ENCODE measurements around the gene IFT52. TPM values are rescaled to one million over a fixed set of nuclear protein-coding genes. Genes with fewer than 3 reads are reported as not detected.

The IFT52 gene
- total and polyA plus RNA-seq, 2 of the 8 experiments (the other 6 are each of a cell fraction or from before 2014, with no cell fraction given): 35.6 to 40.4 TPM

DNA sequence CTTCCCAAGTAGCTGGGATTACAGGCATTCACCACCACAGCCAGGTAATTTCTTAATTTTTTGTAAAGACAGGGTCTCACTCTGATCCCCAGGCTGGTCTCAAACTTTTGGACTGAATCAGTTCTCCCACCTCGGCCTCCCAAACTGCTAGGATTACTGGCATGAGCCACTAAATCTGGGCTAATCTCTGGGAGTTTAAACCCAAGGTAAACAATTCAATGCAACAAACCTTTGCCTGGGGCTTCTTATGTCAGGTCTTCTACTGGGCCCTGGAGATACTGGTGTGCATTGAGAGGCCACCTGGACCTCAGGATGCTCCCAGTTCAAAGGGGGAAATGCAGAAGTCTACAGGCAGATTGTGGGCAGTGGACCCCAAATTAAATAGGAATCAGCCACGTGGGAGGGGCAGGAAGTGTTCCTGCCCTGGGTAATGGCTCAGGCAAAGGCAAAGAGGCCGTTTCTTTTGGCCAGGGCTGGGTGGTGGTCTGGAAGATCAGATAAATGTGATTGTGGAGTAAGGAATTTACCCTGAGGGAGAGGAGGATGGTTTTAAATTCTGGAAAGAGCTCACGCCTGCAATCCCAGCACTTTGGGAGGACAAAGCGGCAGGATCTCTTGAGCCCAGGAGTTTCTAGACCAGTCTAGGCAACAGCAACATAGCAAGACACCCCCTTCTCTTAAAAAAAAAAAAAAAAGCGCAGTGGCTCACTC lies 74.9 kb downstream of the IFT52 start:
- no peak overlapping the region for H2AK5ac ChIP-seq (ENCODE audit: low read depth, low read length)
- no peak overlapping the region for H3K23ac ChIP-seq (ENCODE audit: insufficient read length)
- H3K79me2 ChIP-seq (ENCODE audit: control insufficient read depth in 1 of 2, insufficient read depth in 2 of 2, low read length in 2 of 2): peaks cover 0 to 34% of the 10 kb centered on the region in 2 experiments; a peak in 3 of 4 replicates
- no peak overlapping the region for H2BK20ac ChIP-seq (ENCODE audit: low read length)
- FAIRE-seq (no peak), DNase-seq (ENCODE audit: low read depth in 1 of 2, low spot score in 2 of 2) (no peak)
- H3K27me3 ChIP-seq (replicated peaks in 1 of 4; ENCODE audit: control insufficient read depth in 3 of 4, extremely low read depth in 1 of 4, insufficient read depth in 3 of 4, low read length in 3 of 4): peaks cover 0 to 8% (median 3%) of the 10 kb centered on the region in 4 experiments; a peak in 3 of 7 replicates
- H2BK120ac ChIP-seq (replicated peaks; ENCODE audit: low read depth, low read length): no peak overlapping the region
- no peak overlapping the region; a peak in 1 of 4 replicates for H3K4me2 ChIP-seq (ENCODE audit: insufficient read depth in 1 of 2, low read depth in 2 of 2, low read length in 2 of 2)
- H3K9me3 ChIP-seq (ENCODE audit: insufficient read depth in 2 of 2, low read depth in 1 of 2, low read length in 1 of 2): no peaks in the 10 kb centered on the region
- no peak overlapping the region for H3K9ac ChIP-seq (replicated peaks in 1 of 4; ENCODE audit: extremely low read depth in 1 of 4, low read depth in 3 of 4, low read length in 3 of 4)
- no peak overlapping the region for H2AFZ ChIP-seq (ENCODE audit: low read length)
- no peak overlapping the region for H3K14ac ChIP-seq (ENCODE audit: insufficient read length)
- H4K20me1 ChIP-seq (replicated peaks in 1 of 2; ENCODE audit: control insufficient read depth in 1 of 2, insufficient read depth in 2 of 2, low read length in 2 of 2): peaks cover 0 to 4% of the 10 kb centered on the region in 2 experiments
- no peak overlapping the region for H4K91ac ChIP-seq (replicated peaks; ENCODE audit: insufficient read length, low read length)
- H3K4me1 ChIP-seq (replicated peaks in 1 of 4; ENCODE audit: control insufficient read depth in 3 of 4, insufficient read depth in 4 of 4, low read length in 3 of 4): peaks cover 0 to 4% (median 0%) of the 10 kb centered on the region in 4 experiments; a peak in 3 of 7 replicates
- no peak overlapping the region for H3K4ac ChIP-seq (replicated peaks; ENCODE audit: insufficient read length, low read depth, low read length)
- H3K18ac ChIP-seq (ENCODE audit: extremely low read depth, low read length): no peak overlapping the region
- ChIA-PET POLR2A (ENCODE audit: partially characterized antibody) (interaction anchor here (0.6 to 1.2 kb wide), 8 partner anchors 11 to 209 kb away, joined by 3 to 5 read pairs (median 3); partner anchors contain the start of genes IFT52 and SRSF6), CTCF (ENCODE audit: partially characterized antibody) (interaction anchor here (0.6 to 0.8 kb wide), 3 partner anchors 128 to 163 kb away, joined by 3 to 4 read pairs (median 3); no protein-coding TSS in a partner anchor)
- peaks cover 3% of the 10 kb centered on the region for H3K79me1 ChIP-seq (ENCODE audit: low read depth, low read length)
- peaks cover 0 to 6% (median 2%) of the 10 kb centered on the region in 4 experiments; a peak in 3 of 8 replicates for H3K36me3 ChIP-seq (ENCODE audit: control insufficient read depth in 2 of 4, insufficient read depth in 4 of 4, low read length in 3 of 4)
- H3K4me3 ChIP-seq (ENCODE audit: extremely low read depth in 1 of 4, insufficient read depth in 2 of 4, low read depth in 3 of 4, low read length in 4 of 4): no peak overlapping the region
- no peak overlapping the region for H3K27ac ChIP-seq (ENCODE audit: low read depth, low read length)
- H2BK15ac ChIP-seq (ENCODE audit: low read length): no peak overlapping the region
- H2BK12ac ChIP-seq (ENCODE audit: low read depth, low read length): 0 out of 2 replicates have a peak overlapping the region, but pooled peaks have one; percentile 9
- H3K56ac ChIP-seq (replicated peaks; ENCODE audit: insufficient read length, low read depth, low read length): no peak overlapping the region
- no peak overlapping the region for H2BK5ac ChIP-seq (ENCODE audit: low read depth, low read length)
- no peak overlapping the region for H4K8ac ChIP-seq (ENCODE audit: extremely low read depth, insufficient read depth, low read length)
- H3K23me2 ChIP-seq (ENCODE audit: low read depth, low read length): peaks cover 6% of the 10 kb centered on the region; the same call in 1 of the 2 replicates
- WGBS, 2 experiments (ENCODE audit: extremely low coverage in 1 of 2, insufficient coverage in 1 of 2, insufficient read length in 1 of 2, insufficient replicate concordance in 2 of 2, low coverage in 1 of 2, low lambda C conversion rate in 2 of 2, missing lambda C conversion rate in 1 of 2): 80% methylated on average over 5 of the region's 6 CpGs; no CpG with 5 or more reads in 1 of the 2 experiments
- no peak overlapping the region for H4K5ac ChIP-seq (ENCODE audit: insufficient read length, low read depth, low read length)
- TF ChIP-seq POLR2A (IDR thresholded peaks at IDR 0.05; ENCODE audit: control extremely low read depth in 1 of 2, low read depth in 2 of 2, low read length in 2 of 2) (no peak), FOSL1 (IDR thresholded peaks at IDR 0.05; ENCODE audit: insufficient read depth, low read depth, low read length) (no peak), EGR1 (IDR thresholded peaks at IDR 0.05; ENCODE audit: borderline replicate concordance, low read depth, low read length) (no peak), CEBPB (IDR thresholded peaks at IDR 0.05; ENCODE audit: low read depth, low read length) (no peak), TCF12 (IDR thresholded peaks at IDR 0.05; ENCODE audit: low read depth, low read length) (no peak), BRCA1 (IDR thresholded peaks at IDR 0.05; ENCODE audit: low read depth, low read length) (no peak), SRF (IDR thresholded peaks at IDR 0.05; ENCODE audit: low read depth, low read length) (no peak), SUZ12 (IDR thresholded peaks at IDR 0.05; ENCODE audit: low read length) (no peak), JUND (IDR thresholded peaks at IDR 0.05; ENCODE audit: low read length) (no peak), NANOG (IDR thresholded peaks at IDR 0.05; ENCODE audit: insufficient read depth, low read depth, low read length, poor library complexity, severe bottlenecking) (no peak), TAF1 (IDR thresholded peaks at IDR 0.05; ENCODE audit: low read depth, low read length) (no peak), EP300 (IDR thresholded peaks at IDR 0.05; ENCODE audit: borderline replicate concordance in 1 of 2, low read depth in 2 of 2, low read length in 2 of 2) (no peak), PHF8 (conservative IDR thresholded peaks at IDR 0.05; ENCODE audit: low read depth, low read length) (no peak)

All from H1 (cell line).